GM12878 (cell line): ENCODE data around the gene CASK. TPM values are rescaled to one million over a fixed set of nuclear protein-coding genes. Genes with fewer than 3 reads are reported as not detected.

Experiments
- ATAC-seq: fragments of 200-7000 bp; cut with Tn5 transposase; 3 replicates; pipeline ENCODE4 v1.9.1; 2020; ENCODE audit warnings: mild to moderate bottlenecking, moderate library complexity
- BruUV-seq: library from RNA; stranded (reverse); fragments of 400-500 nt; replicated peaks from 2 replicates; lab custom pipeline; 2021; lab: Mats Ljungman, UMichigan
- CTCF ChIA-PET: fragments of 300-600 bp; sonication (Branson Sonifier 250); formaldehyde crosslinking; extraction: SDS; loops from one replicate; lab custom pipeline; 2021; ENCODE audit warnings: inconsistent platforms; lab: Yijun Ruan, JAX
- POLR2A ChIA-PET: fragments of 350-600 bp; formaldehyde crosslinking; extraction: SDS; loops from one replicate; lab custom pipeline; 2021; ENCODE audit warnings: inconsistent platforms; lab: Charles Lee
- RAD21 ChIA-PET: fragments of 300-600 bp; sonication (Branson Sonifier 250); formaldehyde crosslinking; loops from one replicate; lab custom pipeline; 2023; ENCODE audit warnings: antibody characterized with exemption; ENCODE audit not compliant: unreplicated experiment; lab: Charles Lee
- SMC1A ChIA-PET: fragments of 300-600 bp; sonication (Branson Sonifier 250); formaldehyde crosslinking; loops from one replicate; lab custom pipeline; 2023; ENCODE audit not compliant: unreplicated experiment, uncharacterized antibody; lab: Charles Lee
- DNase-seq: peaks from one replicate; pipeline ENCODE4 v3.0.0-alpha.2; 2011; ENCODE audit warnings: low read depth, low spot score
- FAIRE-seq: peaks from 3 replicates; lab custom pipeline; 2011; peaks lifted over from hg19 to GRCh38; lab: Jason Lieb, UNC
- H2AFZ ChIP-seq: 2 replicates; pipeline ENCODE4 v1.6.0; 2011; ENCODE audit warnings: low read depth, low read length, control low read depth; ENCODE audit not compliant: control insufficient read depth
- H3K27ac ChIP-seq: 2 replicates; pipeline ENCODE4 v1.5.1; 2011; ENCODE audit warnings: control low read depth; ENCODE audit not compliant: control insufficient read depth, insufficient read depth
- H3K27me3 ChIP-seq, 2 experiments: replicated peaks in 1 of 2; 2 replicates each; pipeline versions ENCODE4 v1.6.0 to v1.6.1; 2011; ENCODE audit warnings: low read length in 1 of 2; ENCODE audit not compliant: control insufficient read depth in 2 of 2, insufficient read depth in 2 of 2
- H3K36me3 ChIP-seq, 2 experiments: 2 replicates each; pipeline ENCODE4 v1.5.1; 2011; ENCODE audit warnings: low read length in 1 of 2; ENCODE audit not compliant: control insufficient read depth in 2 of 2, insufficient read depth in 2 of 2
- H3K4me1 ChIP-seq: 2 replicates; pipeline ENCODE4 v1.6.1; 2011; ENCODE audit warnings: mild to moderate bottlenecking, low read length, moderate library complexity, mixed read lengths; ENCODE audit not compliant: control insufficient read depth, insufficient read depth
- H3K4me2 ChIP-seq: 2 replicates; pipeline ENCODE4 v1.6.0; 2011; ENCODE audit warnings: control low read depth; ENCODE audit not compliant: control insufficient read depth, insufficient read depth
- H3K4me3 ChIP-seq: fragments of 200-600 bp; sonication (generic); 2 replicates; pipeline ENCODE4 v1.5.1; 2016
- H3K79me2 ChIP-seq: 2 replicates; pipeline ENCODE4 v1.6.0; 2011; ENCODE audit warnings: low read length; ENCODE audit not compliant: control insufficient read depth, insufficient read depth
- H3K9ac ChIP-seq: 2 replicates; pipeline ENCODE4 v1.8.0; 2011; ENCODE audit warnings: low read length, control low read depth, mixed read lengths; ENCODE audit not compliant: control insufficient read depth, insufficient read depth
- H3K9me3 ChIP-seq: replicated peaks from 3 replicates; pipeline ENCODE4 v1.5.1; 2011; ENCODE audit warnings: mild to moderate bottlenecking, low read length; ENCODE audit not compliant: control insufficient read depth, insufficient read depth
- H4K20me1 ChIP-seq: 2 replicates; pipeline ENCODE4 v1.6.0; 2011; ENCODE audit not compliant: control insufficient read depth, insufficient read depth
- ASH2L ChIP-seq: fragments of 300-600, 200-600 bp; sonication (generic); IDR thresholded peaks from 2 replicates; pipeline ENCODE4 v1.6.1; 2017; ENCODE audit warnings: low read depth, mild to moderate bottlenecking, borderline replicate concordance
- BACH1 ChIP-seq: fragments of 450-650 bp; IDR thresholded peaks from 2 replicates; pipeline ENCODE4 v1.6.1; 2017; ENCODE audit warnings: mild to moderate bottlenecking, borderline replicate concordance
- DPF2 ChIP-seq: fragments of 450-650 bp; IDR thresholded peaks from 2 replicates; pipeline ENCODE4 v1.6.1; 2017; ENCODE audit warnings: mild to moderate bottlenecking
- E2F4 ChIP-seq: IDR thresholded peaks from 2 replicates; pipeline ENCODE4 v1.6.1; 2012; ENCODE audit warnings: low read depth, low read length, improper control_type of control experiment
- EGR1 ChIP-seq, 2 experiments: IDR thresholded peaks; 1 replicate in 1 of 2; 2 replicates in 1 of 2; pipeline ENCODE4 v1.6.1; 2011 to 2012; ENCODE audit warnings: low read depth in 2 of 2, low read length in 2 of 2, borderline replicate concordance in 1 of 2, mild to moderate bottlenecking in 1 of 2, moderate library complexity in 1 of 2
- EZH2 ChIP-seq: IDR thresholded peaks from 2 replicates; pipeline ENCODE4 v1.6.1; 2012; ENCODE audit warnings: low read depth, mild to moderate bottlenecking, control low read depth, inconsistent platforms, low read length, borderline replicate concordance; ENCODE audit not compliant: control insufficient read depth
- FOXM1 ChIP-seq: IDR thresholded peaks from 2 replicates; pipeline ENCODE4 v1.6.1; 2012; ENCODE audit warnings: low read depth, mild to moderate bottlenecking, inconsistent platforms, low read length, moderate library complexity
- MAX ChIP-seq: IDR thresholded peaks from 2 replicates; pipeline ENCODE4 v1.6.1; 2012; ENCODE audit warnings: low read depth, low read length, improper control_type of control experiment
- NFYA ChIP-seq: IDR thresholded peaks from 2 replicates; pipeline ENCODE4 v1.6.1; 2011; ENCODE audit warnings: low read depth, mild to moderate bottlenecking, low read length, improper control_type of control experiment, borderline replicate concordance
- NFYB ChIP-seq: IDR thresholded peaks from 2 replicates; pipeline ENCODE4 v1.6.1; 2011; ENCODE audit warnings: low read depth, mild to moderate bottlenecking, low read length, improper control_type of control experiment, moderate library complexity; ENCODE audit not compliant: insufficient read depth
- NKRF ChIP-seq: fragments of 450-650 bp; conservative IDR thresholded peaks from 2 replicates; pipeline ENCODE4 v1.6.1; 2017; ENCODE audit warnings: mild to moderate bottlenecking, moderate library complexity
- RFX5 ChIP-seq: IDR thresholded peaks from 2 replicates; pipeline ENCODE4 v1.6.1; 2011; ENCODE audit warnings: low read depth, low read length, improper control_type of control experiment
- SIX5 ChIP-seq: IDR thresholded peaks from 2 replicates; pipeline ENCODE4 v1.6.1; 2011; ENCODE audit warnings: mild to moderate bottlenecking, low read depth, low read length, moderate library complexity; ENCODE audit not compliant: severe bottlenecking
- SMAD5 ChIP-seq: IDR thresholded peaks from 2 replicates; pipeline ENCODE4 v1.6.1; 2016; ENCODE audit warnings: antibody characterized with exemption, low read depth
- ZNF622 ChIP-seq: fragments of 450-650 bp; IDR thresholded peaks from 2 replicates; pipeline ENCODE4 v1.6.1; 2017; ENCODE audit warnings: mild to moderate bottlenecking, inconsistent platforms
- WGBS: methylation state at CpG from one replicate; pipeline ENCODE4 v1.1.6; 2016; ENCODE audit warnings: low lambda C conversion rate; ENCODE audit not compliant: insufficient replicate concordance, insufficient coverage; ENCODE audit errors: missing lambda C conversion rate; 5-methylcytosine and 5-hydroxymethylcytosine counted together
- in situ Hi-C: fragments of 300-500 bp; cut with MboI; formaldehyde crosslinking; loops from 9 replicates; pipeline ENCODE4 v1.14.3; 2018; ENCODE audit warnings: mixed read lengths
- intact Hi-C: fragments of 100-400 bp; cut with micrococcal nuclease; formaldehyde crosslinking; loops from one replicate; pipeline ENCODE4 v1.14.2; 2022; ENCODE audit not compliant: unreplicated experiment
- polyA plus RNA-seq, 11 experiments: library from polyadenylated mRNA; depleted of rRNA in 4 of 11; unstranded in 6 of 11; stranded (reverse) in 5 of 11; fragments of >200 nt; fragmentation: Nextera tagmentation in 4 of 11; fragmentation: Illumina TruSeq in 1 of 11; extraction: Ambion mirVana in 4 of 11; extraction: Trizol in 1 of 11; gene quantifications; 1 replicate in 1 of 11; 2 replicates in 10 of 11; pipeline versions ENCODE4 v1.2.1 to v1.2.3, GENCODE V29; 2011 to 2016; ENCODE audit warnings: inconsistent platforms in 2 of 11, missing spikeins in 2 of 11, low read depth in 1 of 11
- total RNA-seq, 4 experiments: library from RNA; depleted of rRNA in 3 of 4; stranded (reverse); fragments of >200 nt in 3 of 4; fragmentation: Illumina TruSeq in 1 of 4; extraction: Trizol in 1 of 4; gene quantifications; 2 replicates each; pipeline versions ENCODE4 v1.2.1 to v1.2.3, GENCODE V29; 2013 to 2021

Gene CASK
- total and polyA plus RNA-seq, 10 of the 15 experiments (the other 5 are each of a cell fraction or from before 2014, with no cell fraction given): 0.60 to 45.9 (median 4.8) TPM

GRCh38 chrX:41858161-41858775 lies 65.1 kb downstream of the CASK start:
- Histone ChIP-seq H3K4me3 (no peak overlapping the region), H3K79me2 (no peaks in the 10 kb centered on the region), H4K20me1 (no peaks in the 10 kb centered on the region), H3K27ac (no peak overlapping the region), H3K4me2 (no peak overlapping the region), H2AFZ (no peak overlapping the region), H3K27me3 (no peaks in the 10 kb centered on the region), H3K36me3 (no peaks in the 10 kb centered on the region; a peak in 1 of 4 replicates), H3K9ac (no peak overlapping the region), H3K4me1 (no peaks in the 10 kb centered on the region), H3K9me3 (no peaks in the 10 kb centered on the region)
- ATAC-seq: no peak
- FAIRE-seq: no peak
- no TSS peak for BruUV-seq
- ChIA-PET SMC1A (interaction anchor here (0.6 to 2.8 kb wide), 6 partner anchors 9 to 59 kb away, joined by 3 to 12 read pairs (median 4); no protein-coding TSS in a partner anchor), RAD21 (interaction anchor here (0.9 kb wide), 1 partner anchor 60 kb away, joined by 3 read pairs; no protein-coding TSS in a partner anchor), POLR2A (no interaction called here), CTCF (interaction anchor here (1.1 kb wide), 1 partner anchor 10 kb away, joined by 4 read pairs; no protein-coding TSS in a partner anchor)
- TF ChIP-seq EZH2: no peak
- no peak for TF ChIP-seq BACH1
- TF ChIP-seq ZNF622: no peak
- TF ChIP-seq SMAD5: no peak
- TF ChIP-seq EGR1 (IDR thresholded peaks at IDR 0.05; ENCODE audit: borderline replicate concordance in 1 of 2, low read depth in 2 of 2, low read length in 2 of 2): no peak
- no peak for TF ChIP-seq RFX5
- no peak for TF ChIP-seq SIX5
- no peak for TF ChIP-seq E2F4
- TF ChIP-seq DPF2: no peak
- no peak for TF ChIP-seq MAX
- no peak for TF ChIP-seq FOXM1
- no peak for TF ChIP-seq NKRF
- no peak for TF ChIP-seq NFYA
- TF ChIP-seq ASH2L: no peak
- TF ChIP-seq NFYB: no peak
- DNase-seq: no peak
- 32% methylated on average over 4 of the region's 4 CpGs for WGBS
- in situ Hi-C loops (no loop called here), intact Hi-C loops (no loop called here)
